Activated CD8-positive, alpha-beta memory T cell treated with anti-CD3 and anti-CD28 coated beads, Interleukin-2, amount 50 U/mL, for 24 hours (primary cell): ENCODE data around the gene NR3C2.
"Not testable (repeated sequence)": the region's sequence is repeated elsewhere in the genome, so short reads cannot be mapped to it uniquely, and the experiment has no call there.

Source experiments
- DNase-seq: peaks from one replicate; pipeline ENCODE4 v3.0.0-alpha.2; 2020; ENCODE audit errors: extremely low read depth

NR3C2 gene

DNA sequence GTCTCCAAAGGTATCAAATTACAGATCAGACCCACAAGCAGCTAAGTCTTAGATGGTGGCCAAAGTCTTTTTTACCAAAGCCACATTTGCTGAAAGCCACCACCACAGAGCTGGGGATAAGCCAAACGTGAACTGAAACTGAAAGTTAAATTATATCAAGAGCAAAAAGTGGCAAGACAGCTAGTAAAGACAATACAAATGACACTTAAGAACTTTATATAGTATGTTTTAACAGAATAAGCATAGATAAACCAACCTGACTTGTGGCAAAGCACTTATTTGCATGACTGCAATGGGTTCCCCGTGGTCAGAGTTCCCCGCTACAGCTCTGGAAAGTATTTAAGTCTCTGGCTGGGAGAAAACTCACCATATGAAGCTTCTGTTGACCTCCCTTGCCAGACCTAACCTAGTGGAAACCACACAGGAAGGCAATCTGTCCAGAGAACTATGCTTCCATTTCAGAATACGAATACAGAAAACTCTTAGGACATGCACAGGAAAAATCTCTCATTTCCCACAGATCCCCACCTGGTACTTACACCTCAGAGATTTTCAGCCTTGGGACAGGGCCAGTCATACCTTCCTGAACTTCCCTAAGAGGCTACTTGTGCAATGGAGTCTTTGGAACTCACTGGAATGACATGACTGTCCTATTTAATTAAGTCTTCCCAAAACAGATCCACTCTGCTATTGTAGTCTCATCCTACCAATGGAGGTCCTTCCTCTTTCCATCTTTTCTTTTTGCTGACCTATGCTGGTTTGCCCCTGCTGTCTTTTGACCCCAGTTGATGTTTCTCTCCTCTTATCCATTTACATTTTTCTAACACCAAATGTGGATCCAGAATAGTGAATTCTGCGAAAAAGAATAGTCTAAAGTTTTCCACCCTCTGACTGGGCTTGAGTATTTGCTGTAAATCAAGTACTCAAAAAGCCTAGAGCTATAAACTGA is 225.1 kb downstream of the NR3C2 start:
- DNase-seq = no peak

GRCh38 chr4:148216321-148216720 is 225.9 kb downstream of the NR3C2 start:
- DNase-seq = no peak

DNA sequence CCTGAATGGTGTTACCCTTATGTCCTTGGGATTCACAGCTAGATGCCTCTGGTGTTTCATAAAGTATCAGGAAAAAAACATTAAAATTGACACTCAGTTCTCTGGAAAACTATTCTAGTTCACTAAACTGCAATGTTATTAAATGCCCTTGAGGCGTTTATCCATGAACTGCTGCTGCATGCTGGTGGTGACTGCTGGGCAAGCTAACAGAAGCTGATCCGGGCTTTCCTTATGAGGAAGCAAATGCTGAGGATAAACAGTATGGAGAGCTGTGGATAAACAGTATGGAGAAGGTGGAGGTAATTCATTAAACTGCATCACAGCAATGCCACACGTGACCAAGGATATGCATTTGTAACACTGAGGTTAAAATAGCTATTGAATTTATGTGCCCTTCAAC is 227.0 kb downstream of the NR3C2 start:
- DNase-seq = no peak

- no peak for DNase-seq
Observed at GRCh38 chr4:148214529-148215166, 227.6 kb downstream of the NR3C2 start.

- DNase-seq = no peak
Observed at GRCh38 chr4:148211533-148211932, 230.7 kb downstream of the NR3C2 start.

- no peak for DNase-seq
Observed at GRCh38 chr4:148210661-148211060, 231.6 kb downstream of the NR3C2 start.

DNA sequence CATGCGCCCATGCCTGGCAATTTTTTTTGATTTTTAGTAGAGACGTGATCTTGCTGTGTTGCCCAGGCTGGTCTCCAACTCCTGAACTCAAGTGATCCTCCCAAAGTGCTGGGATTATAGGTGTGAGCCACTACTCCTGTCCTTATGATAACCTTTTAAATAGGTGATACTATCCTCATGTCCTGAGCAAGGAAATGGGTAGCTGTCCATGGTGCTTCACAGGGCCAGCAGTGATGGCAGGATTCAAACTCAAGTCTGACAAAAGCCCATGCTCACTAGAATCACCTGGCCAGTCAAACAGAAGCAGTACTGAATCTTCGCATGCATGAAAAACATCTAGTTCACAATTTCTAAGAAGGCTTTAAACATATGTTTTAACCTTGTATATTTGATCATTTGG is 235.1 kb downstream of the NR3C2 start:
- no peak for DNase-seq

DNA sequence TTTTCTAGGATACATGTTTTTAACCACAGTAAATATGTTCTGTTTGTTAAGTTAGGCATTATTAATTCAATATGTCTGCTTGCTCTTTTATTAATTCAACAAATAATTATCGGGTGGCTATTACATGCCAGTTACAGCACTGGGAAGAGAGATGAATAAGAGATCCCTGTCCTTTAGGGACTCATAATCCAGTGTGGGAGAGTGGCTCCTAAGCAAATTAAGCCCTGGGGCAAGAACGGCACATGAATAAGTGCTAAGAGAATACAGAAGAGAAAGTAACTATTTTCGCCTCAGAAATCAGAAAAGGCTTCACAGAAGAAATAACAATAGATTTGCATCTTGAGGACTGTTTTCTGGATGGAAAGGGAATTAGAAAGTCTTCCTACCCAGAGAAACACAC is 236.7 kb downstream of the NR3C2 start:
- DNase-seq = no peak

- no peak for DNase-seq
Observed at GRCh38 chr4:148204892-148205291, 237.3 kb downstream of the NR3C2 start.

DNA sequence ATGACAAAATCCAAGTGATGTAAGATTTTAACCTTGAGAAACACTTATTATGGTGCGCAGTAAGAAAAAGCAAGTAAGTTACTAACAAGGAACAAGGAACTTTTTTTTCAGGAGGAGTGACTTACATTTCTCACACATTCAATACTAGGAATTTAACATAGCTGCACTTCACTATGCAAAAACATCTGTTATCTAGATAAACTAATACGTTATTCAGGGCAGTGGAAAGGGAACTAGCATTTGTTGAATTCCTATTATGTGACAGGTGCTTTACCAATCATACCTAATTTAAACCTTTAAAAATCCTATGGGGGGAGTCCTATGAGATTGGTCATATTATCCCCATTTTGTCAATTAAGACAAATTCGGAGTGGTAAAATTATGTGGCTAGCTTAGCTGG is 238.0 kb downstream of the NR3C2 start:
- DNase-seq = no peak

- no peak for DNase-seq
Observed at GRCh38 chr4:148203056-148203898, 238.9 kb downstream of the NR3C2 start.

- no peak for DNase-seq
Observed at GRCh38 chr4:148200960-148201359, 241.3 kb downstream of the NR3C2 start.

- no peak for DNase-seq
Observed at GRCh38 chr4:148196164-148196563, 246.1 kb downstream of the NR3C2 start.

DNA sequence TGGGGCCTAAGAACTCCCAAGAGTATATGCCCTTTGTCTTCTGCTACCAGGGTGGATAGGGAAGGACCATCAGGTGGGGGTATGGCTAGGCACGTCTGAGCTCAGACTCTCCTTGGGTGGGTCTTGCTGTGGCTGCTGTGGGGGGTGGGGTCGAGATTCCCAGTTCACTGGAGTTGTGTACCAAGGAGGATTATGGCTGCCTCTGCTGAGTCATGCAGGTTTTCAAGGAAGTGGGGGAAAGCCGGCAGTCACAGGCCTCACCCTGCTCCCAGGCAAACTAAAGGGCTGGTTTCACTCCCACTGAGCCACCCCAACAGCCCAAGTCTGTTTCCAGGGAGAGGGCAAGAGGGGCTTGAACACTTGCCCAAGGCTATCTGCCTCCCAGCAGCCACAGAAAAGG is 249.7 kb downstream of the NR3C2 start:
- no peak for DNase-seq

GRCh38 chr4:148187454-148188222 is 254.6 kb downstream of the NR3C2 start:
- DNase-seq = not testable (repeated sequence)

DNA sequence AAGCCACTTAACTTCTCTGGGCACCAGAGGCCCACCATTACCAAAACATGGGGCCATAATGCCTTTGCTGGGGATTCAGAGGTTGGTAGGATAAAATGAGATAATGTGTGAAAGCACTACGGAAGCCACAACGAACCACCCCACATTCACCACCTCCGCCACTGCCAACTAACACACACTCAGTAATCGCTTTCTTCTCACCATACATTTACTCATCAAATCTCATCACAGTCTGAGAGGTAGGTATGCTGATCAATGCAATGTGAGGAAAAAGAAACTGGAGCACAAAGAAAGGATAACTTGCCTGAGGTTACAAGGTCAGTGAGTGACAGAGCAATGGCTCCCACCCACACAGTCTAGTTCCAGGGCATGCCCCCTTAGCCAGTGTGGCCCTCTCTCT is 257.3 kb downstream of the NR3C2 start:
- no peak for DNase-seq

- no peak for DNase-seq
Observed at GRCh38 chr4:148182230-148182911, 259.8 kb downstream of the NR3C2 start.

DNA sequence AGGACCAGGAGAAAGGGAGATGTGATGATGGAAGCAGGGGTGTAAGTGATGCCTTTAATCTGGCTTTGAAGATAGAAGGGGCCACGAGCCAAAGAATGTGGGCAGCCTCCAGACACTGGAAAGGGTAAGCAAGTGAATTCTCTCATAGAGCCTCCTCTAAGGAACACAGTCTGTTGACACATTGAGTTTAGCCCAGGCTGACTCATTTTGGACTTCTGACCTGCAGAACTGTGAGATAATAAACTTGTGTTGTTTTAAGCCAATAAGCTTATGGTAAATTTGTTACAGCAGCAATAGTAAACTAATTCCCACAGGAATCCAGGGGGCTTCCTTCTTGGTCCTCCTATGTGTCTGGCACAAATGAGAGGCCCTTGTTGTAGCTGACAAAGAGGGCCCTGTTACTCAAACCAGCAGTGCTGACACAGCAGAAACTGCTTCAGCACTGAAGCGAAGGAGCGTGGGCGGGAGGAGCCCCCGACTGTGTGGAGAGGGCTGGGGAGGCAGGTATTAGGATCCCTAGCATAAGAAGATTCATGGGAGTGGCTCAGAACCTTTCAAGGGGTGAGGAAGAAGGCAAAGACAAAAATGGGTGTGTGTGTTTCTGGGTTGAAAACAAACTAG is 268.7 kb downstream of the NR3C2 start:
- DNase-seq = no peak

GRCh38 chr4:148171596-148171995 is 270.6 kb downstream of the NR3C2 start:
- no peak for DNase-seq
